Naive B cell (primary cell): ENCODE data around the gene IL10. TPM values are rescaled to one million over a fixed set of nuclear protein-coding genes. Genes with fewer than 3 reads are reported as not detected.

Source experiments
- ATAC-seq, 2 donors: fragments of 150-1000 bp; cut with Tn5 transposase; 2 replicates each; pipeline ENCODE4 v1.10.0; 2021; ENCODE audit warnings: low read depth in 2 of 2, mild to moderate bottlenecking in 2 of 2, moderate library complexity in 2 of 2
- DNase-seq: peaks from one replicate; pipeline ENCODE4 v3.0.0; 2022
- H3K27ac Mint-ChIP-seq, 6 donors: one replicate each; pipeline ENCODE4 v1.8.0; 2020 to 2022; ENCODE audit warnings: mild to moderate bottlenecking in 6 of 6, mixed read lengths in 6 of 6, moderate library complexity in 5 of 6, inconsistent platforms in 2 of 6
- H3K27me3 Mint-ChIP-seq, 3 donors: one replicate each; pipeline ENCODE4 v1.8.0; 2021 to 2022; ENCODE audit warnings: mixed read lengths in 3 of 3, mild to moderate bottlenecking in 1 of 3
- H3K36me3 Mint-ChIP-seq, 2 donors: one replicate each; pipeline ENCODE4 v1.8.0; 2020 to 2022; ENCODE audit warnings: mixed read lengths in 2 of 2, inconsistent platforms in 1 of 2, mild to moderate bottlenecking in 1 of 2
- H3K4me1 Mint-ChIP-seq, 3 donors: one replicate each; pipeline ENCODE4 v1.8.0; 2020 to 2022; ENCODE audit warnings: mixed read lengths in 3 of 3, inconsistent platforms in 1 of 3, mild to moderate bottlenecking in 1 of 3, moderate library complexity in 1 of 3
- H3K4me3 Mint-ChIP-seq, 8 donors: one replicate each; pipeline ENCODE4 v1.8.0; 2020 to 2022; ENCODE audit warnings: mild to moderate bottlenecking in 8 of 8, mixed read lengths in 8 of 8, moderate library complexity in 8 of 8, inconsistent platforms in 2 of 8
- H3K9me3 Mint-ChIP-seq, 7 donors: one replicate each; pipeline ENCODE4 v1.8.0; 2020 to 2022; ENCODE audit warnings: mixed read lengths in 7 of 7, mild to moderate bottlenecking in 5 of 7, inconsistent platforms in 2 of 7, moderate library complexity in 1 of 7
- polyA plus RNA-seq, 6 donors: library from polyadenylated mRNA; unstranded; fragments of 300-500 nt; fragmentation: Illumina TruSeq; gene quantifications; one replicate each; pipeline ENCODE4 v1.2.3, GENCODE V29; 2021; ENCODE audit warnings: low read depth in 6 of 6

Gene IL10
- polyA plus RNA-seq, 6 donors from 2014 or later: 0.17 to 0.31 TPM; not detected in 4

GRCh38 chr1:206735553-206736031 lies 36.7 kb downstream of the IL10 start:
- no peaks in the 10 kb centered on the region for H3K9me3 Mint-ChIP-seq
- H3K4me3 Mint-ChIP-seq: no peak overlapping the region
- peak overlapping the region in 5 of 6 donors; percentile 56 to 94 (median 65) for H3K27ac Mint-ChIP-seq
- no peaks in the 10 kb centered on the region for H3K27me3 Mint-ChIP-seq
- peaks cover 9 to 19% of the 10 kb centered on the region in 2 donors for H3K36me3 Mint-ChIP-seq
- DNase-seq (no peak), ATAC-seq (no peak)
- peaks cover 33 to 47% (median 35%) of the 10 kb centered on the region in 3 donors for H3K4me1 Mint-ChIP-seq

GRCh38 chr1:206734499-206735142 lies 37.7 kb downstream of the IL10 start:
- H3K27me3 Mint-ChIP-seq: no peaks in the 10 kb centered on the region
- no peaks in the 10 kb centered on the region for H3K9me3 Mint-ChIP-seq
- ATAC-seq: peak; percentile 65 to 85
- DNase-seq: peak; percentile 63
- H3K4me1 Mint-ChIP-seq: peaks cover 30 to 43% (median 33%) of the 10 kb centered on the region in 3 donors
- peaks cover 9 to 19% of the 10 kb centered on the region in 2 donors for H3K36me3 Mint-ChIP-seq
- H3K27ac Mint-ChIP-seq: peak overlapping the region in 4 of 6 donors; percentile 38 to 67 (median 48)
- H3K4me3 Mint-ChIP-seq: peak overlapping the region in 1 of 8 donors; percentile 71

GRCh38 chr1:206732992-206733391 lies 39.3 kb downstream of the IL10 start:
- Mint-ChIP-seq H3K27me3 (no peaks in the 10 kb centered on the region), H3K4me3 (no peak overlapping the region), H3K4me1 (peaks cover 30 to 35% (median 30%) of the 10 kb centered on the region in 3 donors), H3K27ac (no peak overlapping the region), H3K36me3 (peaks cover 9 to 19% of the 10 kb centered on the region in 2 donors), H3K9me3 (no peaks in the 10 kb centered on the region)
- no peak for ATAC-seq
- DNase-seq: no peak

- Mint-ChIP-seq H3K9me3 (no peaks in the 10 kb centered on the region), H3K4me1 (peaks cover 30 to 40% (median 30%) of the 10 kb centered on the region in 3 donors), H3K27me3 (no peaks in the 10 kb centered on the region), H3K27ac (peak overlapping the region in 3 of 6 donors; percentile 2 to 74 (median 20)), H3K36me3 (peaks cover 9 to 19% of the 10 kb centered on the region in 2 donors), H3K4me3 (no peak overlapping the region)
- ATAC-seq: no peak
- no peak for DNase-seq
Observed at GRCh38 chr1:206732508-206732907, 39.8 kb downstream of the IL10 start.

- H3K4me3 Mint-ChIP-seq: no peak overlapping the region
- DNase-seq: no peak
- H3K4me1 Mint-ChIP-seq: peaks cover 33 to 51% (median 49%) of the 10 kb centered on the region in 3 donors
- H3K27ac Mint-ChIP-seq: peak overlapping the region in 2 of 6 donors; percentile 47 to 73
- peaks cover 9 to 19% of the 10 kb centered on the region in 2 donors for H3K36me3 Mint-ChIP-seq
- H3K27me3 Mint-ChIP-seq: no peaks in the 10 kb centered on the region
- ATAC-seq: no peak
- H3K9me3 Mint-ChIP-seq: no peaks in the 10 kb centered on the region
Observed at GRCh38 chr1:206729507-206729906, 42.8 kb downstream of the IL10 start.

GRCh38 chr1:206729050-206729449 lies 43.2 kb downstream of the IL10 start:
- DNase-seq (no peak), ATAC-seq (no peak)
- peak overlapping the region in 1 of 8 donors; percentile 33 for H3K4me3 Mint-ChIP-seq
- H3K4me1 Mint-ChIP-seq: peaks cover 37 to 51% (median 49%) of the 10 kb centered on the region in 3 donors
- peak overlapping the region in 4 of 6 donors; percentile 15 to 73 (median 59) for H3K27ac Mint-ChIP-seq
- peaks cover 9 to 19% of the 10 kb centered on the region in 2 donors for H3K36me3 Mint-ChIP-seq
- H3K27me3 Mint-ChIP-seq: no peaks in the 10 kb centered on the region
- H3K9me3 Mint-ChIP-seq: no peaks in the 10 kb centered on the region

GRCh38 chr1:206728697-206728987 lies 43.7 kb downstream of the IL10 start:
- H3K27ac Mint-ChIP-seq: peak overlapping the region in 2 of 6 donors; percentile 47 to 71
- peaks cover 41 to 54% (median 52%) of the 10 kb centered on the region in 3 donors for H3K4me1 Mint-ChIP-seq
- no peak for ATAC-seq
- H3K9me3 Mint-ChIP-seq: no peaks in the 10 kb centered on the region
- peaks cover 9 to 16% of the 10 kb centered on the region in 2 donors for H3K36me3 Mint-ChIP-seq
- peak overlapping the region in 1 of 8 donors; percentile 33 for H3K4me3 Mint-ChIP-seq
- DNase-seq: no peak
- no peaks in the 10 kb centered on the region for H3K27me3 Mint-ChIP-seq

GRCh38 chr1:206727981-206728696 lies 44.2 kb downstream of the IL10 start:
- H3K4me3 Mint-ChIP-seq: peak overlapping the region in 3 of 8 donors; percentile 10 to 42 (median 32)
- peaks cover 9 to 11% of the 10 kb centered on the region in 2 donors for H3K36me3 Mint-ChIP-seq
- ATAC-seq (no peak), DNase-seq (no peak)
- H3K9me3 Mint-ChIP-seq: no peaks in the 10 kb centered on the region
- H3K4me1 Mint-ChIP-seq: peaks cover 46 to 59% (median 57%) of the 10 kb centered on the region in 3 donors
- peak overlapping the region in 3 of 6 donors; percentile 15 to 69 (median 47) for H3K27ac Mint-ChIP-seq
- no peaks in the 10 kb centered on the region for H3K27me3 Mint-ChIP-seq

GRCh38 chr1:206725109-206725963 lies 47.0 kb downstream of the IL10 start:
- no peaks in the 10 kb centered on the region for H3K36me3 Mint-ChIP-seq
- H3K9me3 Mint-ChIP-seq: no peaks in the 10 kb centered on the region
- H3K4me3 Mint-ChIP-seq: peak overlapping the region in 2 of 8 donors; percentile 9 to 39
- H3K4me1 Mint-ChIP-seq: peaks cover 53 to 73% (median 68%) of the 10 kb centered on the region in 3 donors
- ATAC-seq (peak; percentile 62 to 68), DNase-seq (peak; percentile 41)
- H3K27ac Mint-ChIP-seq: peak overlapping the region in 3 of 6 donors; percentile 71 to 86 (median 84)
- no peaks in the 10 kb centered on the region for H3K27me3 Mint-ChIP-seq

- no peak for DNase-seq
- peak overlapping the region in 1 of 8 donors; percentile 12 for H3K4me3 Mint-ChIP-seq
- H3K27ac Mint-ChIP-seq: peak overlapping the region in 2 of 6 donors; percentile 81 to 91
Observed at GRCh38 chr1:206723805-206724472, 48.4 kb downstream of the IL10 start.

GRCh38 chr1:206723462-206723804 lies 48.9 kb downstream of the IL10 start:
- ATAC-seq (no peak), DNase-seq (no peak)
- Mint-ChIP-seq H3K27me3 (no peaks in the 10 kb centered on the region), H3K9me3 (no peaks in the 10 kb centered on the region), H3K27ac (no peak overlapping the region), H3K36me3 (no peaks in the 10 kb centered on the region), H3K4me3 (no peak overlapping the region), H3K4me1 (peaks cover 61 to 86% (median 73%) of the 10 kb centered on the region in 3 donors)

More at GRCh38 chr1:206723805-206724472, 48.4 kb downstream of the IL10 start:
- Mint-ChIP-seq H3K4me1 (peaks cover 60 to 85% (median 73%) of the 10 kb centered on the region in 3 donors), H3K9me3 (no peaks in the 10 kb centered on the region), H3K36me3 (no peaks in the 10 kb centered on the region), H3K27me3 (no peaks in the 10 kb centered on the region)
- ATAC-seq: no peak

GRCh38 chr1:206722751-206723461 lies 49.4 kb downstream of the IL10 start:
- no peaks in the 10 kb centered on the region for H3K9me3 Mint-ChIP-seq
- H3K27me3 Mint-ChIP-seq: no peaks in the 10 kb centered on the region
- peak overlapping the region in 1 of 8 donors; percentile 35 for H3K4me3 Mint-ChIP-seq
- H3K27ac Mint-ChIP-seq: peak overlapping the region in 1 of 6 donors; percentile 28
- DNase-seq (no peak), ATAC-seq (no peak)
- no peaks in the 10 kb centered on the region for H3K36me3 Mint-ChIP-seq
- H3K4me1 Mint-ChIP-seq: peaks cover 59 to 84% (median 70%) of the 10 kb centered on the region in 3 donors
